Measurements from ENCODE around the gene NR2F1. TPM values are rescaled to one million over a fixed set of nuclear protein-coding genes. Genes with fewer than 3 reads are reported as not detected.

Gene NR2F1
- polyA plus RNA-seq, 1 donor from 2014 or later, result 2.1 TPM

- no peaks in the 10 kb centered on the region for H4K20me1 ChIP-seq (ENCODE audit: insufficient read depth)
- no peak overlapping the region for H3K27ac ChIP-seq (ENCODE audit: low read length)
- peaks cover 91% of the 10 kb centered on the region for H3K27me3 ChIP-seq (ENCODE audit: insufficient read depth, low read depth, low read length)
- no peaks in the 10 kb centered on the region for H3K36me3 ChIP-seq (ENCODE audit: insufficient read depth, low read length)
- H3K9me2 ChIP-seq (ENCODE audit: insufficient read depth, low read length), result no peaks in the 10 kb centered on the region
- H3K9ac ChIP-seq (ENCODE audit: low read length), result no peak overlapping the region
- no peaks in the 10 kb centered on the region for H3K9me3 ChIP-seq (ENCODE audit: low read length)
- H3K79me2 ChIP-seq (replicated peaks; ENCODE audit: insufficient read depth, low read length), result no peaks in the 10 kb centered on the region
- H3K4me2 ChIP-seq (ENCODE audit: low read length), result no peak overlapping the region
- no peak overlapping the region for H3K4me3 ChIP-seq (ENCODE audit: low read length)
- TF ChIP-seq EZH2 (IDR thresholded peaks at IDR 0.05; ENCODE audit: borderline replicate concordance, insufficient read depth, low read length, poor library complexity, severe bottlenecking), result no peak
- no peak overlapping the region for H2AFZ ChIP-seq (ENCODE audit: low read depth, low read length)
- H3F3A ChIP-seq (ENCODE audit: insufficient read depth, low read length, poor library complexity, severe bottlenecking), result peaks cover 2% of the 10 kb centered on the region
Observed at GRCh38 chr5:93616538-93617174, 33.6 kb downstream of the NR2F1 start.

- Histone ChIP-seq H2AFZ (ENCODE audit: low read depth, low read length) (no peak overlapping the region), H3K27ac (ENCODE audit: low read length) (peak overlapping the region; percentile 78), H3K4me3 (ENCODE audit: low read length) (peak overlapping the region; percentile 69), H3K79me2 (replicated peaks; ENCODE audit: insufficient read depth, low read length) (no peaks in the 10 kb centered on the region), H3K27me3 (ENCODE audit: insufficient read depth, low read depth, low read length) (peaks cover 52% of the 10 kb centered on the region), H3F3A (ENCODE audit: insufficient read depth, low read length, poor library complexity, severe bottlenecking) (peaks cover 3% of the 10 kb centered on the region), H4K20me1 (ENCODE audit: insufficient read depth) (no peaks in the 10 kb centered on the region), H3K36me3 (ENCODE audit: insufficient read depth, low read length) (no peaks in the 10 kb centered on the region), H3K9me3 (ENCODE audit: low read length) (no peaks in the 10 kb centered on the region), H3K9ac (ENCODE audit: low read length) (peak overlapping the region; percentile 59), H3K4me2 (ENCODE audit: low read length) (peak overlapping the region; percentile 60), H3K9me2 (ENCODE audit: insufficient read depth, low read length) (no peaks in the 10 kb centered on the region)
- TF ChIP-seq EP300 (conservative IDR thresholded peaks at IDR 0.05; ENCODE audit: poor library complexity, severe bottlenecking), result peak; percentile 54
- no peak for TF ChIP-seq EZH2 (IDR thresholded peaks at IDR 0.05; ENCODE audit: borderline replicate concordance, insufficient read depth, low read length, poor library complexity, severe bottlenecking)
- TF ChIP-seq REST (IDR thresholded peaks at IDR 0.05; ENCODE audit: borderline replicate concordance), result no peak
- TF ChIP-seq POLR2AphosphoS5 (IDR thresholded peaks at IDR 0.05), result peak; percentile 61
- TF ChIP-seq MXI1 (conservative IDR thresholded peaks at IDR 0.05; ENCODE audit: poor library complexity, severe bottlenecking), result peak; percentile 30
- TF ChIP-seq CTCF (IDR thresholded peaks at IDR 0.05; ENCODE audit: poor library complexity, severe bottlenecking), result peak; percentile 33
- peak; percentile 44 for TF ChIP-seq RAD21 (conservative IDR thresholded peaks at IDR 0.05)
- peak; percentile 52 for TF ChIP-seq SMC3 (conservative IDR thresholded peaks at IDR 0.05; ENCODE audit: poor library complexity)
- TF ChIP-seq TAF1 (IDR thresholded peaks at IDR 0.05; ENCODE audit: low read depth), result peak; percentile 46
Observed at GRCh38 chr5:93620487-93621326, 37.7 kb downstream of the NR2F1 start.
